Sigmoid colon (tissue), 4 donors: Measurements from ENCODE around the gene ADARB1.

Source experiments
- POLR2A ChIP-seq, 2 donors: fragments of 450-650 bp; IDR thresholded peaks; one replicate each; pipeline ENCODE4 v1.6.1; 2016; ENCODE audit warnings: antibody characterized with exemption in 2 of 2, mild to moderate bottlenecking in 2 of 2, moderate library complexity in 2 of 2
- POLR2AphosphoS5 ChIP-seq, 4 donors: sonication (generic); formaldehyde crosslinking; IDR thresholded peaks; one replicate each; pipeline ENCODE4 v1.6.1; 2017; ENCODE audit warnings: antibody characterized with exemption in 4 of 4
- TF ChIP-seq, protein P1 (sequence below), 4 experiments: fragments of 450-650 bp in 3 of 4; fragments of 200-600 bp in 1 of 4; IDR thresholded peaks; one replicate each; pipeline ENCODE4 v1.5.1; 2016 to 2019; ENCODE audit warnings: antibody characterized with exemption in 4 of 4, mild to moderate bottlenecking in 3 of 4, moderate library complexity in 2 of 4

DNA sequence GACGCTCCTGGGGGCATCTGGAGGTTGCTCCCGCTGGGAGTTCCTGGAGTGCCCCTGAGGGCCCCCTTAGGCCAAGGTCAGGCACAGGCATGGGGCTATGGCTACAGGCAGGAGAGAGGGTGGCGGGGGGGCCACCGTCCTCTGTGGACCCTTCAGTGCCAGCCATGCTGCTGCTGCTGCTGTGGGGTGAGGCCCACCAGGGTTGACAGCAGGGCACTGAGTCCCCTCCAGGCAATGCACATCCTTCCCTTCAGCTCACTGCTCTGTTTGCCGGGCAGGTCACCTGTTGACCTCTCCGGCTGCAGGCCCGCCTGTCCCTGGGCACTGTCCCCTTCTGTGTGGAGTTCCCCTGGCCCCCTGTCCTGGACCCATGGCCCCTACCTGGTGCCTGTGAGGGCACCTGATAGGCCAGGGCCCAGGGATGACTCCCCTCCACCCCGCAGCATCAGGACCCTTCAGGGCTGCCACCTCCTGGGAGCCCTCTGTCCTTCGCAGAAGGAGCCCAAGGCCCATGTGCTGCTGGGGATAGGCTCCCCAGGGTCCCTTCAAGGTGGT, 34.1 kb upstream of the ADARB1 start:
- TF ChIP-seq, protein P1, sequence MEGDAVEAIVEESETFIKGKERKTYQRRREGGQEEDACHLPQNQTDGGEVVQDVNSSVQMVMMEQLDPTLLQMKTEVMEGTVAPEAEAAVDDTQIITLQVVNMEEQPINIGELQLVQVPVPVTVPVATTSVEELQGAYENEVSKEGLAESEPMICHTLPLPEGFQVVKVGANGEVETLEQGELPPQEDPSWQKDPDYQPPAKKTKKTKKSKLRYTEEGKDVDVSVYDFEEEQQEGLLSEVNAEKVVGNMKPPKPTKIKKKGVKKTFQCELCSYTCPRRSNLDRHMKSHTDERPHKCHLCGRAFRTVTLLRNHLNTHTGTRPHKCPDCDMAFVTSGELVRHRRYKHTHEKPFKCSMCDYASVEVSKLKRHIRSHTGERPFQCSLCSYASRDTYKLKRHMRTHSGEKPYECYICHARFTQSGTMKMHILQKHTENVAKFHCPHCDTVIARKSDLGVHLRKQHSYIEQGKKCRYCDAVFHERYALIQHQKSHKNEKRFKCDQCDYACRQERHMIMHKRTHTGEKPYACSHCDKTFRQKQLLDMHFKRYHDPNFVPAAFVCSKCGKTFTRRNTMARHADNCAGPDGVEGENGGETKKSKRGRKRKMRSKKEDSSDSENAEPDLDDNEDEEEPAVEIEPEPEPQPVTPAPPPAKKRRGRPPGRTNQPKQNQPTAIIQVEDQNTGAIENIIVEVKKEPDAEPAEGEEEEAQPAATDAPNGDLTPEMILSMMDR (IDR thresholded peaks at IDR 0.05) = no peak
- TF ChIP-seq POLR2AphosphoS5 (IDR thresholded peaks at IDR 0.05) = no peak
- no peak for TF ChIP-seq POLR2A (IDR thresholded peaks at IDR 0.05)
